IMR-90 (cell line): ENCODE data around the gene ZNF280B. TPM values are rescaled to one million over a fixed set of nuclear protein-coding genes. Genes with fewer than 3 reads are reported as not detected.

Experiments used
- ATAC-seq: fragments of 200-7000 bp; cut with Tn5 transposase; 2 replicates; pipeline ENCODE4 v1.9.1; 2020; ENCODE audit warnings: low read depth, mild to moderate bottlenecking, moderate library complexity
- BruUV-seq: library from RNA; stranded (reverse); fragments of 400-500 nt; replicated peaks from 2 replicates; lab custom pipeline; 2021; lab: Mats Ljungman, UMichigan
- CTCF ChIA-PET: fragments of 300-600 bp; formaldehyde crosslinking; extraction: SDS; loops from one replicate; lab custom pipeline; 2021; ENCODE audit warnings: antibody characterized with exemption; lab: Yijun Ruan, JAX
- POLR2A ChIA-PET: fragments of 300-600 bp; sonication (Branson Sonifier 250); formaldehyde crosslinking; loops from one replicate; lab custom pipeline; 2022; ENCODE audit warnings: antibody characterized with exemption; ENCODE audit not compliant: unreplicated experiment; lab: Charles Lee
- DNase-seq: peaks from one replicate; pipeline ENCODE4 v3.0.0; 2013
- H2AFZ ChIP-seq: replicated peaks from 2 replicates; pipeline ENCODE3; 2013; ENCODE audit warnings: low read length, mild to moderate bottlenecking; ENCODE audit not compliant: poor library complexity
- H2AK5ac ChIP-seq: 2 replicates; pipeline ENCODE4 v1.6.1; 2013; ENCODE audit warnings: low read depth, low read length, inconsistent platforms
- H2AK9ac ChIP-seq: replicated peaks from 2 replicates; pipeline ENCODE3; 2013; ENCODE audit warnings: mild to moderate bottlenecking, low read depth, low read length, moderate library complexity; ENCODE audit not compliant: poor library complexity
- H2BK120ac ChIP-seq: 2 replicates; pipeline ENCODE4 v1.6.1; 2013; ENCODE audit warnings: low read depth, low read length, inconsistent platforms
- H2BK15ac ChIP-seq: 3 replicates; pipeline ENCODE4 v1.6.1; 2013; ENCODE audit warnings: low read depth, low read length, inconsistent platforms
- H2BK20ac ChIP-seq: 2 replicates; pipeline ENCODE4 v1.6.1; 2013; ENCODE audit warnings: low read depth, mild to moderate bottlenecking, inconsistent platforms, low read length, moderate library complexity
- H2BK5ac ChIP-seq: 2 replicates; pipeline ENCODE4 v1.6.1; 2013; ENCODE audit warnings: mild to moderate bottlenecking, low read depth, low read length, inconsistent platforms; ENCODE audit not compliant: poor library complexity, severe bottlenecking
- H3K14ac ChIP-seq: replicated peaks from 2 replicates; pipeline ENCODE4 v1.6.1; 2013; ENCODE audit warnings: low read depth, low read length, inconsistent platforms
- H3K18ac ChIP-seq: 2 replicates; pipeline ENCODE4 v1.6.1; 2013; ENCODE audit warnings: low read depth, low read length, control low read depth
- H3K23ac ChIP-seq: 2 replicates; pipeline ENCODE4 v1.6.1; 2013; ENCODE audit warnings: low read depth, low read length, inconsistent platforms
- H3K27ac ChIP-seq: 2 replicates; pipeline ENCODE4 v1.5.1; 2013; ENCODE audit warnings: mild to moderate bottlenecking, control low read depth, low read length; ENCODE audit not compliant: insufficient read depth
- H3K27me3 ChIP-seq: 2 replicates; pipeline ENCODE4 v1.6.1; 2013; ENCODE audit warnings: low read length; ENCODE audit not compliant: control insufficient read depth, insufficient read depth
- H3K36me3 ChIP-seq: 2 replicates; pipeline ENCODE4 v1.6.1; 2013; ENCODE audit warnings: low read length, mixed read lengths; ENCODE audit not compliant: control insufficient read depth, insufficient read depth
- H3K4ac ChIP-seq: 2 replicates; pipeline ENCODE4 v1.6.1; 2013; ENCODE audit warnings: low read depth, low read length, inconsistent platforms
- H3K4me1 ChIP-seq: 2 replicates; pipeline ENCODE4 v1.6.1; 2013; ENCODE audit warnings: low read length, mixed read lengths; ENCODE audit not compliant: control insufficient read depth, insufficient read depth
- H3K4me2 ChIP-seq: 2 replicates; pipeline ENCODE4 v1.6.1; 2013; ENCODE audit warnings: low read depth, mild to moderate bottlenecking, control low read depth, low read length, moderate library complexity
- H3K4me3 ChIP-seq: 2 replicates; pipeline ENCODE4 v1.5.1; 2013; ENCODE audit warnings: low read depth, mild to moderate bottlenecking, control low read depth, low read length, moderate library complexity; ENCODE audit not compliant: insufficient read depth
- H3K56ac ChIP-seq: 2 replicates; pipeline ENCODE4 v1.6.1; 2013; ENCODE audit warnings: low read length, inconsistent platforms; ENCODE audit not compliant: insufficient read depth; ENCODE audit errors: extremely low read depth
- H3K79me1 ChIP-seq, 2 experiments: 2 replicates each; pipeline ENCODE4 v1.6.1; 2013; ENCODE audit warnings: low read length in 2 of 2, inconsistent platforms in 1 of 2, low read depth in 1 of 2
- H3K9ac ChIP-seq: 2 replicates; pipeline ENCODE4 v1.6.1; 2013; ENCODE audit warnings: low read depth, low read length, control low read depth
- H3K9me1 ChIP-seq: 2 replicates; pipeline ENCODE4 v1.6.1; 2013; ENCODE audit warnings: low read length, inconsistent platforms; ENCODE audit not compliant: insufficient read depth
- H3K9me3 ChIP-seq: 2 replicates; pipeline ENCODE4 v1.6.1; 2013; ENCODE audit warnings: low read length; ENCODE audit not compliant: control insufficient read depth, insufficient read depth
- H4K20me1 ChIP-seq: 2 replicates; pipeline ENCODE4 v1.6.1; 2013; ENCODE audit warnings: low read length, inconsistent platforms; ENCODE audit not compliant: insufficient read depth
- H4K5ac ChIP-seq: 2 replicates; pipeline ENCODE4 v1.6.1; 2013; ENCODE audit warnings: mild to moderate bottlenecking, low read depth, low read length, control low read depth
- H4K8ac ChIP-seq, 2 experiments: 2 replicates each; pipeline ENCODE4 v1.6.1; 2013; ENCODE audit warnings: low read depth in 2 of 2, low read length in 2 of 2, control low read depth in 1 of 2, inconsistent platforms in 1 of 2
- H4K91ac ChIP-seq: 2 replicates; pipeline ENCODE4 v1.6.1; 2013; ENCODE audit warnings: low read depth, low read length, inconsistent platforms; ENCODE audit not compliant: insufficient read depth
- BHLHE40 ChIP-seq: fragments of 150-350 bp; IDR thresholded peaks from 2 replicates; pipeline ENCODE4 v1.6.1; 2016; ENCODE audit warnings: mild to moderate bottlenecking, low read depth, low read length
- CEBPB ChIP-seq: IDR thresholded peaks from 2 replicates; pipeline ENCODE4 v1.6.1; 2012; ENCODE audit warnings: low read depth, low read length, improper control_type of control experiment
- CHD1 ChIP-seq: IDR thresholded peaks from 2 replicates; pipeline ENCODE4 v1.6.1; 2012; ENCODE audit warnings: low read depth, low read length, improper control_type of control experiment
- CTCF ChIP-seq: conservative IDR thresholded peaks from 2 replicates; pipeline ENCODE4 v1.5.1; 2012; ENCODE audit warnings: mild to moderate bottlenecking, low read depth, low read length, improper control_type of control experiment
- FOS ChIP-seq: fragments of 150-350 bp; IDR thresholded peaks from 2 replicates; pipeline ENCODE4 v1.6.1; 2016; ENCODE audit warnings: low read depth, low read length
- MAFK ChIP-seq: IDR thresholded peaks from 2 replicates; pipeline ENCODE4 v1.6.1; 2012; ENCODE audit warnings: low read depth, low read length, improper control_type of control experiment
- MAZ ChIP-seq: IDR thresholded peaks from 2 replicates; pipeline ENCODE4 v1.6.1; 2012; ENCODE audit warnings: low read depth, mild to moderate bottlenecking, low read length, improper control_type of control experiment, moderate library complexity, borderline replicate concordance
- MXI1 ChIP-seq: IDR thresholded peaks from 2 replicates; pipeline ENCODE4 v1.6.1; 2012; ENCODE audit warnings: low read depth, mild to moderate bottlenecking, low read length, moderate library complexity, borderline replicate concordance
- NFE2L2 ChIP-seq: fragments of 150-350 bp; IDR thresholded peaks from 2 replicates; pipeline ENCODE4 v1.6.1; 2016; ENCODE audit warnings: low read depth, mild to moderate bottlenecking, low read length
- POLR2A ChIP-seq: IDR thresholded peaks from 2 replicates; pipeline ENCODE4 v1.6.1; 2012; ENCODE audit warnings: mild to moderate bottlenecking, low read depth, low read length
- RAD21 ChIP-seq: IDR thresholded peaks from 2 replicates; pipeline ENCODE4 v1.6.1; 2012; ENCODE audit warnings: low read length, improper control_type of control experiment
- RCOR1 ChIP-seq: IDR thresholded peaks from 2 replicates; pipeline ENCODE4 v1.6.1; 2012; ENCODE audit warnings: mild to moderate bottlenecking, low read length, improper control_type of control experiment; ENCODE audit not compliant: insufficient replicate concordance
- RFX5 ChIP-seq: IDR thresholded peaks from 2 replicates; pipeline ENCODE4 v1.8.0; 2012; ENCODE audit warnings: low read depth, mild to moderate bottlenecking, low read length, moderate library complexity
- SMC3 ChIP-seq: fragments of 150-350 bp; IDR thresholded peaks from 2 replicates; pipeline ENCODE4 v1.6.1; 2016; ENCODE audit warnings: low read depth, mild to moderate bottlenecking, antibody characterized with exemption, low read length, moderate library complexity
- USF2 ChIP-seq: fragments of 150-350 bp; IDR thresholded peaks from 2 replicates; pipeline ENCODE4 v1.6.1; 2017; ENCODE audit warnings: mild to moderate bottlenecking, antibody characterized with exemption, low read length, low read depth
- WGBS, 2 experiments: methylation state at CpG; one replicate each; pipeline versions ENCODE4 v1.1.5 to v1.1.7; 2013; ENCODE audit warnings: missing lambda C conversion rate in 2 of 2; ENCODE audit not compliant: insufficient read length in 1 of 2; ENCODE audit errors: extremely low coverage in 2 of 2; 5-methylcytosine and 5-hydroxymethylcytosine counted together
- dilution Hi-C: fragments of 300-500 bp; cut with HindIII; formaldehyde crosslinking; loops from one replicate; pipeline ENCODE4 v1.14.3; 2018; ENCODE audit warnings: low sequenced_read_pairs; ENCODE audit not compliant: unreplicated experiment
- in situ Hi-C: fragments of 300-500 bp; cut with MboI; formaldehyde crosslinking; loops from 3 replicates; pipeline ENCODE4 v1.14.3; 2019; ENCODE audit warnings: low sequenced_read_pairs, inconsistent platforms, mixed read lengths
- intact Hi-C: fragments of 100-400 bp; cut with micrococcal nuclease; formaldehyde crosslinking; loops from 2 replicates; pipeline ENCODE4 v1.10.0; 2022
- polyA plus RNA-seq, 3 experiments: library from polyadenylated mRNA; depleted of rRNA; stranded (reverse); fragments of >200 nt; gene quantifications; 2 replicates each; pipeline ENCODE4 v1.2.3, GENCODE V29; 2012; ENCODE audit warnings: low replicate concordance in 1 of 3
- total RNA-seq: library from RNA; depleted of rRNA; stranded (reverse); fragments of >200 nt; gene quantifications from 2 replicates; pipeline ENCODE4 v1.2.3, GENCODE V29; 2012
- TF ChIP-seq, protein P1 (sequence below): fragments of 150-350 bp; IDR thresholded peaks from 2 replicates; pipeline ENCODE4 v1.6.1; 2016; ENCODE audit warnings: low read depth, mild to moderate bottlenecking, low read length, moderate library complexity, borderline replicate concordance

Gene ZNF280B
- total and polyA plus RNA-seq, 2 of the 4 experiments (the other 2 are of a cell fraction): 0.65 to 1.4 TPM

DNA sequence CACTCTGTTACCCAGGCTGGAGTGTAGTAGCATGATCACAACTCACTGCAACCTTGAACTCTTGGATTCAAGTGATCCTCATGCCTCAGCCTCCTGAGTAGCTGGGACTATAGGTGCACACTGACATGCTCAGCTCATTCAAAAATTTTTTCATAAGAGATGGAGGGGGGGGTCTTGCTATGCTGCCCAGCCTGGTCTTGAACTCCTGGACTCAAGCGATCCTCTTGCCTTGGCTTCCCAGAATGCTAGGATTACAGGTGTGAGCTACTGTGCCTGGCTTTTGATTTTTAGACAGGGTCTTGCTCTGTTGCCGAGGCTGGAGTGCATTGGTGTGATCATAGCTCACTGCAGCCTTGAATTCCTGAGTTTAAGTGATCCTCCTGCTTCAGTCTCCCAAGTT lies 36.5 kb upstream of the ZNF280B start:
- H3K27me3 ChIP-seq: peaks cover 14% of the 10 kb centered on the region
- H2BK20ac ChIP-seq: no peak overlapping the region
- H3K4ac ChIP-seq: no peak overlapping the region
- no peak overlapping the region for H2AK5ac ChIP-seq
- H4K20me1 ChIP-seq: no peaks in the 10 kb centered on the region
- no peak overlapping the region for H2BK5ac ChIP-seq
- H3K4me2 ChIP-seq: no peak overlapping the region
- no peak for DNase-seq
- intact Hi-C loops: no loop called here
- H4K91ac ChIP-seq: no peak overlapping the region
- no peak overlapping the region for H3K23ac ChIP-seq
- ChIA-PET POLR2A (no interaction called here), CTCF (no interaction called here)
- H3K4me1 ChIP-seq: no peaks in the 10 kb centered on the region
- no peak for ATAC-seq
- no peak overlapping the region for H3K4me3 ChIP-seq
- no TSS peak for BruUV-seq
- dilution Hi-C loops: no loop called here
- H2AFZ ChIP-seq: no peak overlapping the region
- H2BK120ac ChIP-seq: no peak overlapping the region
- whole genome bisulfite sequencing, 2 experiments: 0% methylated on average over 1 of the region's 2 CpGs; no CpG with 5 or more reads in 1 of the 2 experiments
- no peaks in the 10 kb centered on the region for H3K36me3 ChIP-seq
- H3K9ac ChIP-seq: no peak overlapping the region
- no peak overlapping the region for H4K5ac ChIP-seq
- no peaks in the 10 kb centered on the region for H3K9me3 ChIP-seq
- H2AK9ac ChIP-seq: no peak overlapping the region
- H3K27ac ChIP-seq: no peak overlapping the region
- no peaks in the 10 kb centered on the region for H3K79me1 ChIP-seq
- no peak overlapping the region for H3K18ac ChIP-seq
- TF ChIP-seq RFX5 (no peak), MAFK (no peak), CEBPB (no peak), BHLHE40 (no peak), RCOR1 (no peak), MAZ (no peak), CHD1 (no peak), MXI1 (no peak), NFE2L2 (no peak), CTCF (no peak), USF2 (no peak), FOS (no peak), POLR2A (no peak), RAD21 (no peak), SMC3 (no peak)
- TF ChIP-seq, protein P1, sequence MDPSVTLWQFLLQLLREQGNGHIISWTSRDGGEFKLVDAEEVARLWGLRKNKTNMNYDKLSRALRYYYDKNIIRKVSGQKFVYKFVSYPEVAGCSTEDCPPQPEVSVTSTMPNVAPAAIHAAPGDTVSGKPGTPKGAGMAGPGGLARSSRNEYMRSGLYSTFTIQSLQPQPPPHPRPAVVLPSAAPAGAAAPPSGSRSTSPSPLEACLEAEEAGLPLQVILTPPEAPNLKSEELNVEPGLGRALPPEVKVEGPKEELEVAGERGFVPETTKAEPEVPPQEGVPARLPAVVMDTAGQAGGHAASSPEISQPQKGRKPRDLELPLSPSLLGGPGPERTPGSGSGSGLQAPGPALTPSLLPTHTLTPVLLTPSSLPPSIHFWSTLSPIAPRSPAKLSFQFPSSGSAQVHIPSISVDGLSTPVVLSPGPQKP: no peak
- in situ Hi-C loops: no loop called here
- no peak overlapping the region for H4K8ac ChIP-seq
- H3K14ac ChIP-seq: no peak overlapping the region
- H2BK15ac ChIP-seq: no peak overlapping the region
- H3K9me1 ChIP-seq: no peaks in the 10 kb centered on the region
- no peak overlapping the region for H3K56ac ChIP-seq
